Stimulated activated CD4-positive, alpha-beta T cell treated with anti-CD3 and anti-CD28 coated beads, Interleukin-4, amount 100 ng/mL, for 48 hours (primary cell): ENCODE results near the gene APC.

Experiments used
- DNase-seq, 2 donors: peaks; one replicate each; pipeline ENCODE4 v3.0.0-alpha.2; 2020; ENCODE audit warnings: low read depth in 2 of 2

Gene APC

GRCh38 chr5:112737463-112738190 is at the start of gene APC:
Gene APC (plus strand): TSS chr5:112737885. CDS start chr5:112754891, 17,006 bp downstream.
- peak; percentile 78 to 83 for DNase-seq

DNA sequence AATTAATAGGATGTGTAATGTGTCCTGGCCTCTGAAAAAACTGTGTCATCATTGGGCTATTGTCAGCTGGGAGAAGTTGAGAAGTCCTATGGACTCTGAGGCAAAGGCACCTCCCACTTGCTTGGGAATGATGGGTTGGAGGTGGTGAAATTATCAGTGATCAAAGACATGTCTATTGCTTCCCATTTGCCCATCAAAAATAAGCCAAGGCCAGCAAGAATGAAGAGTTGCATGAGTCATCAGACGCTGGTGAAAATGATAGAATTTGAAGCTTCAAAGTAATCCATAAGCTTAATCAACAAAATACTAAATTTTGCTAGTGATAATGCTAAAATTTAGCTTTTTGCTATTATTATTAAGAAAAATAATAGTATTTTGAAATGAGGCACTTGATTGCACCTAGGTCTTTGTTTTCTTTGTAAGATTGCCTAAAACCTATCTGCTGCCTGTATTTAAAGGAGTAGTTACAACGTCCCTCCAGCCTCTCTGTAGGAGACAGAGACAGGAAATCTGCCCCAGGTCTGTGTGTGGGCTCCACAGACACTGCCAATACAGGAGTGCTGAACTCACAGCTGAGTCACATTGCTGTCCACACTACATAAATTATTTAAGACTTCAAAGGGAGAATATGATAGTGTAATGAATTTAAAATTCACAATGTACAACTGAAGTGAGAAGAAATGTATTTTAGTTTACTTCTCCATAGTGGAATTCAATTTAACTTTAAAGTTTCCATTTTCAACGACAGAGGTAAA is 48.4 kb upstream of the APC start:
- DNase-seq = no peak

- DNase-seq = no peak
Measured at GRCh38 chr5:112690605-112691338, 46.9 kb upstream of the APC start.

DNA sequence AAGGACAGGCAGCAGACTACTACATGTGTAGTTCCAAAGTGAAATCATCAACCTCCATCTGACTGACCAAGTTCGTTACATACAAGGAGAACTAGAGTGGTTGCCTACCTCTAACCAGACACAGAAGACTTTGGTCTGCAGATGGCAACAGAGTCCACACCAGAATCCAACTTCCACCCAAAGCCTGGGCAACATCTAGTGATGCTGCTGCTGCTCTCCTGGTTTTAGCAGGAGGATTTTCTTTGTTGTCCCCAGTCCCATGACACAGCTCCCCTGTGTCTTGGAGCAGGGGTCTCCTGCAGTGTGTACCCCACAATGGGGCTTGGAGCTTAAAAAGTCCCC is 46.4 kb upstream of the APC start:
- no peak for DNase-seq

DNA sequence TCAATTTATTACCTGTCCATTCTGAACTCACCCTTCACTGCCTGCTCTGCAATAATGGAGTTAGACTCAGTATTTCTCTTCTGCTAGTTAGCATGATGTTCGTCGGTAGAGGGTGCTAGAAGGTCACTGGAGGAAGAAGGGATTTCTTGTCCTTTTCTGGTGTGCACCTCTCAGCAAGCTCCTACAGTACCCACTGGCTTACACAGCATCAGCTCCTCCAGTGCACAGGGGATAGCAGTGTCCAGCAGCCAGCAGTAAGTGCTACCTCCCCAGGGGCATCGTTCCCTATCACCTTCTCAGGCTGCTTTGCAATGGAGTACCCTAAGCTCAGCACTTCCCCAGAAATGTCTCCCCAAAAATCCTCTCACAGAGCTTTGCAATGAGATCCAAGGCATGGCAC is 45.9 kb upstream of the APC start:
- DNase-seq = no peak

DNA sequence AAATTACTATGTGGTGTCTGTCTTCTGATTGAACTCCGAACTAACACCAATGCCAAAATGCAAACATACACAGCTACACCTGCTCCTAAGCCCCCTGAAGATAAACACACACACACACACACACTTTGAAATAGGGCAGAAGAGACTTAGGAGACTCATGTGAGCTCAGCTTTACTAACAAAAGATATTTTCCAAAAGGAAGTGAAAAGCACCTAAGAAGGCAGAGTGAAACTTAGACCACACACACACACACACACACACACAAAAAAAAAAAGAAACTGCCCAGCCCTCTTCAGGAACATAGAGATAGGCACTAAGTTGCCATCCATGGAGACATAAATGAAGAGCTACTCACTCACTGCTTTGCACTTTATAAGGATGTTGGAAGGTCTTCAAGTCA is 45.2 kb upstream of the APC start:
- no peak for DNase-seq

GRCh38 chr5:112693301-112693700 is 44.4 kb upstream of the APC start:
- DNase-seq = no peak

DNA sequence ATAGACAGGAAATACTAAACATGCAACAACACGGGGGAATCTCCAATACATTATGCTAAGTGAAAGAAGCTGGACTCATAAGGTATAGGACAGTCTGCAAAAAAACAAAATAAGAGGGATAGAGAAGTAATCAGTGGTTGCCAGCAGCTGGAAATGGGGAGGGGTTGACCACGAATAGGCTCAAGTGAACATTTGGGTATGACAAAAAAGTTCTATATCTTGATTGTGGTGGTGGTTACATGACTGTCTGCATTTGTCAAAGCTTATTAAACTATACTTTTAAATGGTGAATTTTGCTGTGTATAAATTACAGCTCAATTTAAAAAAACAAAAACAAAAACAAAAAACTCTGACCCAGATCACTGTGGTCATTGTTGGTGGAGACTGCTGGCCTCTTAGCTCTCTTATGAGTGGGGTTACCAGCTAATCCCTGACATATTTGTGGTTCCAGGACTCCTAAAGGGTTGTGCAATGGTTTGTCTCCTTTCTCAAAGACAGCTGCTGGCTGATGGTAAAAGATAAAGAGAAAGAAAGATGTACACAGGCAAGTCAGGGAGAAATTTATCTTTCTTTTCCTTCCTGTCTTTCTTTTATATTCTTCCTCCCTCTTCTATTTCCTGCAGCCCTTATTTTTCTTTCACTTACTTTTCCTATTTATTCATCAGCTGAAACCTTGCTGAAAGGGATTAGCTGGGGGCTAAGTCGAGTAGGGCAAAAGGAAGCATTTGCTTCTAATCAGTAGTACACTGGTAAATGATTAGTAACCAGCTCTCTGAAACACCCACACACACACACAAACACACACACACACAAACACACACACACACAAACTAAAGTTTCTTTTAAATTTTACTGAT is 42.6 kb upstream of the APC start:
- no peak for DNase-seq

DNA sequence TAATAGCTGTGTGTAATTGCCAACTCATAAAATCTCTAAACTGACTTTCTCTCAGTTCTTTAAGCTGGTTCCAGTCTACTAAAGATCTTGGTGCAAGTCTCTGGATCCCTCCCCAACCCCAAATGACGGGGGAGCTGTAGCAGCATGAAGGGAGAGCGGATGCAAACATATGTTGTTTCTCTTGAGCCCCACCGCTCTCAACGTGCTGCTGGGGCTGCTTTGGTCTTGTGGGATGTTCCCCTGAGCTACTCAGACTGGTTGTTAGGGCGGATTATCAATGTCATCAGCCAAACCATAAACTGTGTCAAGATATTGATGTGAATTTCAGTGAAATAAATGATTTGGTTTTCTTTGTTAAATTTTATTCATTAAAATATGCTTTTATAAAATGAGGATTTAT is 40.9 kb upstream of the APC start:
- DNase-seq = no peak

DNA sequence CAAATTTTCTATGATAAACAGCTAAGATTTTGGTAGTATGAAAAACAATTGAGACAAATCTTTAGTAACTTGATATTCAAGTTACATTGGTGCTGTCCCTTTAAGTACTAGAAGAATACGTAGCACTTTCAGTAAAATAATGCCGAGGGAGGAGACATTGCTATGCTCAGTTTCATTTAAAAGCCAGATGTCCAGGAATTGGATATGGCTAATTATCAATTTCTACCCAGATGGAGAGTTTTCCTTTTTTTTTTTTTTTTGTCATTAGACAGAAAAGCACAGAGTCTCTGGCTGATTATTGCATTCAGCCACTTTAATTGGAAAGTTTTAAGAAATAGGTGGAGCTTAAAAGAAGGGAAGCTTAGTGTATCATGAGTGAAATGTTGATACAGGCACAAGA is 40.4 kb upstream of the APC start:
- no peak for DNase-seq

GRCh38 chr5:112697833-112698232 is 39.9 kb upstream of the APC start:
- no peak for DNase-seq

- no peak for DNase-seq
Measured at GRCh38 chr5:112703866-112704820, 33.5 kb upstream of the APC start.

DNA sequence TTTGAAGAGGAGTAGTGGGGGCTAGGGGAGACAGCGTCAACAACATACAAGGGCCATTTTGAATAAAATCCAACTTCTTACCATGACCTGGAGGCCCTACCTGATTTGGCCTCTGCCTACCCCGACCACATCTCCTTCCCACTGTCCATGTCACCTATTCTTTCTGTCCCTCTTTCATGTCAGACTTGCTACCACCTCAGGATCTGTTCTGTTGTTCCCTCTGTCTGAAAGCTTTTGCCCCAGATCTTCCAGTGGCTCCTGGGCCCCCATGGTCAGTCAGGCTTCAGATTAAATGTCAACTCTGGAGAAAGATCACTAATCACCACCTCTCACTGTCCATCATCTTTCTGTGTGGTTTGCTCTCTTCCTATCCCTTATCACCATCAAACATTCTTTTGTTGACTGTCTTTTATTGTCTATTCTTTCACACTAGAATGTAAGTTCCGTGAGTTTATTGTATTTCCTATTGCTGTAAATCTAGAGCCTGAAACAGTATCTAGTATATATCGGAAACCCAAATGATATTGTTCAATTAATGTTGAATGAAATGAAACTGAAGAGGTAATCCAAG is 31.2 kb upstream of the APC start:
- no peak for DNase-seq

DNA sequence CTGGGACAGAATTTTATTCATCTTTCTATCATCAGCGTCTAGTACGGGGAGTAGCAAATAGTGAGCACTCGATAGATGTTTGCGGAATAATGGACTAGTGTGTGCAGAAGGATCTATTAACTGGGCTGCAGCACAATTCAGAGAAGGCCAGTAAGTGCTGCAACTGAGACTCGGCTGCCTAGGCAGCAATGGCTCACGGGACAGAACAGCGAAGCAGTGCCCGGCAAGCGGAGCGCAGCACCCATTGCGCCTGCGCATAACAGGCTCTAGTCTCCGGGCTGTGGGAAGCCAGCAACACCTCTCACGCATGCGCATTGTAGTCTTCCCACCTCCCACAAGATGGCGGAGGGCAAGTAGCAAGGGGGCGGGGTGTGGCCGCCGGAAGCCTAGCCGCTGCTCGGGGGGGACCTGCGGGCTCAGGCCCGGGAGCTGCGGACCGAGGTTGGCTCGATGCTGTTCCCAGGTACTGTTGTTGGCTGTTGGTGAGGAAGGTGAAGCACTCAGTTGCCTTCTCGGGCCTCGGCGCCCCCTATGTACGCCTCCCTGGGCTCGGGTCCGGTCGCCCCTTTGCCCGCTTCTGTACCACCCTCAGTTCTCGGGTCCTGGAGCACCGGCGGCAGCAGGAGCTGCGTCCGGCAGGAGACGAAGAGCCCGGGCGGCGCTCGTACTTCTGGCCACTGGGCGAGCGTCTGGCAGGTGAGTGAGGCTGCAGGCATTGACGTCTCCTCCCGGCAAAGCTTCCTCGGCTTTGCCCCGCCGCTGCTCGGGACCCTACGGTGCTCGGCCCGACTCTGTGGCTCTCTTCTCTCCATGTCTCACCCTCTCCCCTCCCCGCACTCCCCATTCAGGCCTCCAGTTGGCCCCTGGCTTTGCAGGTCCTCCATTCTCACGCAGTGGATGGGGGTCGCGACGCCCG is 30.2 kb upstream of the APC start:
- peak; percentile 91 to 94 for DNase-seq

- no peak for DNase-seq
Measured at GRCh38 chr5:112708103-112708622, 29.5 kb upstream of the APC start.

DNA sequence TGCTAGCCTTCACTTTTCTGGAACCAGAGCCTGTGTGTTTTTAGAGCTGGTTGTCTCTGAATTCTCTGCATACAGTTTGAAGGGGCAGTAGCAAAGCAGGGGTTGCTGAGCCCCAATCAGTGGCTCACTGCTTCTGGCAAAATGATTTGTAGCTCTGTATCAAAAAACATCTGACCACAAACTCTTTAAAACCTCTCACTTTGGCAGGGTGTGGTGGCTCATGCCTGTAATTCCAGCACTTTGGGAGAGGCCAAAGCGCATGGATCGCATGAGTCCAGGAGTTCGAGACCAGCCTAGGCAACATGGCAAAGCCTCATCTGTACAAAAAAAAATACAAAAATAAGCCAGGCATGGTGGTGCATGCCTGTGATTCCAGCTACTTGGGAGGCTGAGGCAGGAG is 28.3 kb upstream of the APC start:
- DNase-seq = no peak

GRCh38 chr5:112710896-112711295 is 26.8 kb upstream of the APC start:
- DNase-seq = no peak

DNA sequence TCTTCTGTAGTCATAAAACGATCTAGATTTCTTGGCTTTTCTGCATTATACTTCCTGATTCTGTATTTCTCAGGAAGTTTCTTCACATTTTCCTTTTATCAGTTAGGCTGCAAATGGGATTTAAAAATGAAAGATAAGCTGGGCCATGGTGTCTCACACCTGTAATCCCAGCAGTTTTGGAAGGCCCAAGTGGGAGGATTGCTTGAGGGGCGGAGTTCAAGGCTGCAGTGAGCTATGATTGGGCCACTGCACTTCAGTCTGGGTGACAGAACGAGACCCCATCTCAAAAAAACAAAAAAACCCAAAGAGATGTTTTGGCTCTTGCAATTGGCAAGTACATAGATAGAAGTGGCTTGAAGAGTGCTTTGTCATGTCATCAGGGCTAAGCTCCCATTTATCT is 26.2 kb upstream of the APC start:
- DNase-seq = no peak

DNA sequence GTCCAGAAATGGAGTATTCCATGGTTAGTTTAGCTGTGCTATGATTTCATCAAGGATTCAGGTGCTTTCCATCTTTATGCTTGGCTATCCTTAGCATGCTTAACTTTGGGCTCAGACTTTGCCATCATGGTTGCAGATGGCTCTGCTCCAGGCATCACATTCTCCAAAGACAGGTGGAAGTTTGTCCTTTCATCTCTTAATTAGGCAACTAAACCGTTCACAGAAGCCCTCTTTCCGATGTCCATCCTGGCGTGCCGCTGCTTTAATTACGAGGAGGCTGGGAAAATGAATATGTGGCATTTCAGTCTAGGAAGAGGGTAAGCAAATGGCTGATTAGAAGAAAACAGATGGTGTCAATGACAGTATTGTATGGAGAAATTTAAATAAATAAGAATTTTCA is 24.5 kb upstream of the APC start:
- no peak for DNase-seq
